ENCODE results near the gene TPRN.
"Not testable (repeated sequence)": the region's sequence is repeated elsewhere in the genome, so short reads cannot be mapped to it uniquely, and the experiment has no call there.

Gene TPRN, protein sequence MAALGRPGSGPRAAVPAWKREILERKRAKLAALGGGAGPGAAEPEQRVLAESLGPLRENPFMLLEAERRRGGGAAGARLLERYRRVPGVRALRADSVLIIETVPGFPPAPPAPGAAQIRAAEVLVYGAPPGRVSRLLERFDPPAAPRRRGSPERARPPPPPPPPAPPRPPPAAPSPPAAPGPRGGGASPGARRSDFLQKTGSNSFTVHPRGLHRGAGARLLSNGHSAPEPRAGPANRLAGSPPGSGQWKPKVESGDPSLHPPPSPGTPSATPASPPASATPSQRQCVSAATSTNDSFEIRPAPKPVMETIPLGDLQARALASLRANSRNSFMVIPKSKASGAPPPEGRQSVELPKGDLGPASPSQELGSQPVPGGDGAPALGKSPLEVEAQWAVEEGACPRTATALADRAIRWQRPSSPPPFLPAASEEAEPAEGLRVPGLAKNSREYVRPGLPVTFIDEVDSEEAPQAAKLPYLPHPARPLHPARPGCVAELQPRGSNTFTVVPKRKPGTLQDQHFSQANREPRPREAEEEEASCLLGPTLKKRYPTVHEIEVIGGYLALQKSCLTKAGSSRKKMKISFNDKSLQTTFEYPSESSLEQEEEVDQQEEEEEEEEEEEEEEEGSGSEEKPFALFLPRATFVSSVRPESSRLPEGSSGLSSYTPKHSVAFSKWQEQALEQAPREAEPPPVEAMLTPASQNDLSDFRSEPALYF

DNA sequence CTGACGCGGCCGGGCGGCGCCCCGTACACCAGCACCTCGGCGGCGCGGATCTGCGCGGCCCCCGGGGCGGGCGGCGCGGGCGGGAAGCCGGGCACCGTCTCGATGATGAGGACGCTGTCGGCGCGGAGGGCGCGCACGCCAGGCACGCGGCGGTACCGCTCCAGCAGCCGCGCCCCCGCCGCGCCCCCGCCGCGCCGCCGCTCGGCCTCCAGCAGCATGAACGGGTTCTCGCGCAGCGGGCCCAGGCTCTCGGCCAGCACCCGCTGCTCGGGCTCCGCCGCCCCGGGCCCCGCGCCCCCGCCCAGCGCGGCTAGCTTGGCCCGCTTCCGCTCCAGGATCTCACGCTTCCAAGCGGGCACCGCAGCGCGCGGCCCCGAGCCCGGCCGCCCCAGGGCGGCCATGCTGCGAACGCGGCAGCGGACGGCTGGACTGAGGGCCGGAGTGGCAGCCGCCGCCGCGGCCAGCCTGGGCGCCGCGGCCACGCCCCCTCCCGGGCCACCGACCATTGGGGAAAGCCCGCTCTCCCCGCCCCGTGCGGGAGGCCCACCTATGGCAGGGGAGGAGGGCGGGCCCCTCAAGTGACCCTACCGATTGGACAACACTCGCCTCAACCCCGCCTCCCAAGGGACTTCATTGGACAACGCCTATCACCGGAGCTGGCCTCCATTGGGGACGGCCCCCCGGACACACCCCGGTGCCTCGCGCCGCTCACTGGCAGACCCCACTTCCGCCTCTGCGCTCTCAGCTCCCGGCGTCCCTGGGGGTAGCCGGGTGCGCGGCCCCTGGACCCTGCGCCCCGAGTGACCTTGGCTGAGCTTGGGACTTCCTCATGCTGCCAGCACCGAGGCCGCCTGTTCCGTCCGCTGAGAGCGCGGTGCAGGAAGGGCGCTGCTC is at the start of gene TPRN:
Gene TPRN, minus strand, starts transcription at position 431 of the 894 bp plus-strand sequence. Its CDS starts 30 bp downstream, at position 401.
- peak within 1 kb of the TSS; percentile 66 for H3K9ac ChIP-seq (ENCODE audit: low read length)

DNA sequence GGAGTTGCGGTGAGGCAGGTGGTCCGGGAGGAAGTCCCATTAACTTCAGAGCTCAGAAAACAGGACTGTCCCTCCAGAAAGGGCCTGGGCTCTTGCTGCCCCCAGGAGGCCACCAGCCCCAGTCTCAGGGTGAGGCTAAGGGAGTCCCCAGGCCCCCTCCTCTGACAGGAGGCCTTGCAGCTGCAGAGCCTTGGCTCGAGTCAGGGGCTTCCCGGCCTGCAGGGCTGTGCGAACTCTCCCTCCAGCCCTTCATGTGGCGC is 47.3 kb upstream of the TPRN start:
- Histone ChIP-seq H3K27me3 (ENCODE audit: control insufficient read depth, insufficient read depth, low read length) (peaks cover 6% of the 10 kb centered on the region), H3K36me3 (ENCODE audit: control insufficient read depth, insufficient read depth, low read length) (peaks cover 11% of the 10 kb centered on the region), H3K4me1 (ENCODE audit: control insufficient read depth, insufficient read depth, low read length) (peaks cover 25% of the 10 kb centered on the region), H3K4me3 (ENCODE audit: low read length) (no peak overlapping the region), H3K9ac (ENCODE audit: low read length) (no peak overlapping the region), H3K9me3 (ENCODE audit: control insufficient read depth, low read length) (no peaks in the 10 kb centered on the region)

More for the DNA sequence above, at the start of gene TPRN:
- Histone ChIP-seq H3K36me3 (ENCODE audit: control insufficient read depth, insufficient read depth, low read length) (no peaks in the 10 kb centered on the region), H3K27me3 (ENCODE audit: control insufficient read depth, insufficient read depth, low read length) (no peaks in the 10 kb centered on the region), H3K4me1 (ENCODE audit: control insufficient read depth, insufficient read depth, low read length) (peaks cover 55% of the 10 kb centered on the region), H3K9me3 (ENCODE audit: control insufficient read depth, low read length) (no peaks in the 10 kb centered on the region), H3K4me3 (ENCODE audit: low read length) (peak within 1 kb of the TSS; percentile 44)

DNA sequence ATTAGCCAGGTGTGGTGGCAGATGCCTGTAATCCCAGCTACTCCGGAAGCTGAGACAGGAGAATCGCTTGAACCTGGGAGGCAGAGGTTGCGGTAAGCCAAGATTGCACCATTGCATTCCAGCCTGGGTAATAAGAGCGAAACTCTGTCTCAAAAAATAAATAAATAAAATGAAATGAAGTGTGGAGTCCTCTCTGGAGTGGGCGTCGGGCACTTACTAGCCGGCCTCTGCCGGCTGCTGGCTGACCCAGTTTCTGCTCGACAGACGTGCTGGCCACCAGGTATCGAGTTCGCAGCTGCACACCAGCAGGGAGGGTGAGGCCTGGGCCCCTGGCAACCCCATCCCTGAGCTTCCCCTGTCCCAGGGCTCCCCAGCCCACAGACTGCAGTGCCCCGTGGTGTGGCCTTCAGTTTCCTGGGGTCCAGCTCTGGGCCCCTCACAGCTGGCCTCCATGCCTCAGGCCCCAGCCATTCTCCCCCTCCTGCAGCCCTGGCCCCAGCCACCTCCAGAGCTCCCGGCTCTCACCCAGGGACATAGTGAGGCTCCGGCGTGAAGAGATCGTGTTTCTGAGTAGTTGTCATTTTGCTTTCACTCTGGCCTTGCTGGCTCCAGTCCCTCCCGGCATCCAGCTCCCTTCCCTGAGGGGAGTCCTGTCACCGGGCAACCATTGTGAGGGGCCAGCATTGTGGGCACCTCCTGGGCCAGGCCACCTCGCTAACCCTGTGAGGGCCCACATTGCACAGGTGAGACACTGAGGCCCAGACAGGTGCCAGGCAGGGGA is 46.8 kb upstream of the TPRN start:
- Histone ChIP-seq H3K27me3 (ENCODE audit: control insufficient read depth, insufficient read depth, low read length) (peaks cover 6% of the 10 kb centered on the region), H3K4me3 (ENCODE audit: low read length) (no peak overlapping the region), H3K4me1 (ENCODE audit: control insufficient read depth, insufficient read depth, low read length) (peaks cover 26% of the 10 kb centered on the region), H3K9me3 (ENCODE audit: control insufficient read depth, low read length) (no peaks in the 10 kb centered on the region), H3K36me3 (ENCODE audit: control insufficient read depth, insufficient read depth, low read length) (peaks cover 14% of the 10 kb centered on the region), H3K9ac (ENCODE audit: low read length) (no peak overlapping the region)

DNA sequence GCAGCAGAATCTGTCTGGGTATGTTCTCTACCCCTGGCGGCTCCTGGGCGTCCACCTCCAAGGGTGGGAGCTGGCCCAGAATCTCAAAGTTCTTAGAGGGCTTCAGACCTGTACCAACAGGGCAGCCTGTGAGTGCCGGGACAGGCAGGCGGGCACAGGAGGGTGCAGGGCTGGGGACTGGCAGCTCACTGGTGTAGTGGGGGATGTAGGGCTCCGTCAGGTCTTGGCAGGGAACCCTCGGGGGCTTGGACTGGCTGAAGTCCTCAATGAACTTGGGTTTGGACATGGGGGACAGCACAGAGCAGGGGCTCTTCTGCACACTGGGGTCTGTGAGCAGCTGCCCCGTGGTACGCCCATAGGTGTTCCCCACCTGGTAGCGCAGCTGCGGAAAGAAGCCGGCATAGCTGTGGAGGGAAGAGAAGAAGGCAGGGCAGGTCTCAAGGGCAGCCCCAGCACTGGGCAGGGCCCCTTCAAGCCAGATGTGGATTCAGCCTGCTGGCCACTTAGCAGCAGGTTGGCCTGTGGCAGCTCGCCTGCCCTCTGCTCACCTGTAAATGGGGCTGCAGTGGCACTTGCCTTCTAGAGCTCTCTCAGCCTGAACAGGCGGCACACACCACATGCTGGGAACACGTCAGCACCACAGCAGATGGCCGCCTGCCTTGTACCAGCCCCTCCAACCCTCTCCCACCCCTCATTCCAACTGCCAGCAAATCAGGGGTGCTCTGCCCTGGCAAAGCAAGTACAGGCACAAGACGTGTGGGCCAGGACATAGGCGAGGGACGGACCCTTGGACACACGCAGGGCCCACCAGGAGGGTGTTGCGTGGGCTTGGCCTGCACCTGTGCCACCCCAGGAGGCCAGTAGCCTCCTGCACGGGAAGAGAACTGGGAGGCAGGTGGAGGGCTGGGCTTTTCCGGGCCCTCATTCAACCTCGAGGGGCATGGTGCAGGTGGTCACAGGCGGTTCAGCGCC is 45.2 kb upstream of the TPRN start:
- H3K9me3 ChIP-seq (ENCODE audit: control insufficient read depth, low read length) = no peaks in the 10 kb centered on the region
- H3K27me3 ChIP-seq (ENCODE audit: control insufficient read depth, insufficient read depth, low read length) = peaks cover 6% of the 10 kb centered on the region
- no peak overlapping the region for H3K9ac ChIP-seq (ENCODE audit: low read length)
- H3K36me3 ChIP-seq (ENCODE audit: control insufficient read depth, insufficient read depth, low read length) = peaks cover 18% of the 10 kb centered on the region
- no peak overlapping the region for H3K4me3 ChIP-seq (ENCODE audit: low read length)
- peaks cover 33% of the 10 kb centered on the region for H3K4me1 ChIP-seq (ENCODE audit: control insufficient read depth, insufficient read depth, low read length)

DNA sequence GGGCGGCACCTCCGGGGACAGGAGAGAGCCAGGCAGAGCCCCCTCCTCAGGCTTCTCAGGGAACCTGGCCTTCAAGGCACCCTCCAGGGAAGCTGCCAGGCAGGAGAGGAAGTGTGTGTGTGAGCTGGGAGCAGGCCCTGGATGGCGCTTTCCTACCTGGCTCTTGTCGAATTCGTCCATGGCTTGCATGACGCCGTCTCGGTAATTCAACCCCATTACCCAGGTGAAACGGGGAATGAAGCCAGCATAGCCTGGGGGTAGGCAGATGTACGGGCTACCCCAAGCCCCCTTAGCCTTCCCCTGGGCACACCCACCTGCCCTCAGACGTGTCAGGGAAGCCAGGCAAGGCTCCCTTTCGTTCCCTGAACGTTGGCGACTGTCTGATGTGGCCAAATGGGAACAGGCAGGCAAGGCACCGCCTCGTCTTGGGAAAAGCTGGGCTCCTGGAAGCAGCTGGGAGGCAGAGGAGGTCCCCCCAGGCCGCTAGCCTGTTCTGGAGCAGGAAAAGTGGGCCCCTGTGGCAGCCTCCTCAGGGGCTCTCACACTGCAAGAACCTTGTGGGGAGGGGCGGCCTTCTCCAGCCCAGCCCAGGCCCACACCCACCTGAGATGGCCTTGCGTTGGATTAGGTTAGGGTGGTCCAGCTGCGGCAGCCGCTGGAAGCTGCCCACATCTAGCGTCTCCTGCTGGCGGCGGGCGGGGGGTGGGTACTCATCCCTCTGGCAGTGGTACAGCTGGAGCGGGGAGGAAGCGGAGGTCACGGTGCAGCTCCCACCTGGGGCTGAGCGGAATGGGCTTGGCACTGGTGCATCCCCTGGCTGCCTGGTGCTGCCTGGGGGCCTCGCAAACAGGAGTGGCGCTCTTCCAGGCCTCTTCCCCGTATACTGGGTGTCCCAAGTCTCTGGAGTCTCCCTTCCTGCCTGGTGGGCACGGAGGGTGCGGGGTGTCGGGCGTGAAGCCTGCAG is 44.2 kb upstream of the TPRN start:
- H3K4me1 ChIP-seq (ENCODE audit: control insufficient read depth, insufficient read depth, low read length) = peaks cover 33% of the 10 kb centered on the region
- H3K9ac ChIP-seq (ENCODE audit: low read length) = no peak overlapping the region
- no peak overlapping the region for H3K4me3 ChIP-seq (ENCODE audit: low read length)

DNA sequence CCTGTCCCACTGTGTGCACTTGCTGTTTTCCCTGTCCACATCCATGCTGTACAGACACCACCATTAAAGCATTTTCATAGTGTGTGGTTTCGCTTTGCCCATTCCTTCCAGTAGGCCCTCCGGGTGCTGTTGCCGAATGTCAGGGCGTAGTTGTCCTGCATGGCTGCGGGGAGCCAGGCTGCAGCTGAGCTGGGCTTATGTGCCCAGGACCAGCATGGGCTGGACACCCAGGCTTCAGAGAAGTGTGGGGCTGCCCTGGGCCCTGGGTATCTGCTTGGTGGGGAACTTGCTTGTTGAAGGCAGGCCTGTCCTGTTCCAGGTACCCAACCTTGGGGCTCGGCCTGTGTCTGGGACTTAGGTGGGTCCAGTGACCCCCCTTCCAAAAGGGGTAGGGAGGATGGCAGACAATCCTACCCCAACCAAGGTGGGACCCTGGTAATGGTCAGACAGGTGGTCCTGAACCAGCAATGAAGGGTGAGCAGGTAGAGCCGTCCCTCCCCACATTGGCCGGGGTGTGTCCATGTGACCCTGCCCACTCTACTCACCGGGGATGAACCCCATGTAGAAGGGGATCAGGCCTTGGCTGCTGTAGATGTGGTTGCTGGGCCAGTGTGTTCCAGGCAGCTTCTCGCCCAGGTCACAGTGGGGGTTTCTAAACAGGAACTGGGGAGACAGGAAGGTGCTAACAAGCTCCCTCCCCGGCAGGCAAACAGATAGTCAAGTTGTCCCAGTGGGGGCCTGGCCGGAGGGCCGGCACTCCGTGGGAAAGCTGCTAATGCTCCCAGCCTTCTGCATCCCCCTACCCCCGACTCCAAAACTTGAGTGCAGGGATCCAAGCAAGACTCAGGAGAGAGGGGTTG is 43.3 kb upstream of the TPRN start:
- peaks cover 34% of the 10 kb centered on the region for H3K4me1 ChIP-seq (ENCODE audit: control insufficient read depth, insufficient read depth, low read length)
- H3K27me3 ChIP-seq (ENCODE audit: control insufficient read depth, insufficient read depth, low read length) = peaks cover 6% of the 10 kb centered on the region
- H3K4me3 ChIP-seq (ENCODE audit: low read length) = peak overlapping the region; percentile 4
- peaks cover 18% of the 10 kb centered on the region for H3K36me3 ChIP-seq (ENCODE audit: control insufficient read depth, insufficient read depth, low read length)
- H3K9ac ChIP-seq (ENCODE audit: low read length) = no peak overlapping the region
- no peaks in the 10 kb centered on the region for H3K9me3 ChIP-seq (ENCODE audit: control insufficient read depth, low read length)

More for the DNA sequence above, 44.2 kb upstream of the TPRN start:
- Histone ChIP-seq H3K27me3 (ENCODE audit: control insufficient read depth, insufficient read depth, low read length) (peaks cover 6% of the 10 kb centered on the region), H3K36me3 (ENCODE audit: control insufficient read depth, insufficient read depth, low read length) (peaks cover 18% of the 10 kb centered on the region), H3K9me3 (ENCODE audit: control insufficient read depth, low read length) (no peaks in the 10 kb centered on the region)

DNA sequence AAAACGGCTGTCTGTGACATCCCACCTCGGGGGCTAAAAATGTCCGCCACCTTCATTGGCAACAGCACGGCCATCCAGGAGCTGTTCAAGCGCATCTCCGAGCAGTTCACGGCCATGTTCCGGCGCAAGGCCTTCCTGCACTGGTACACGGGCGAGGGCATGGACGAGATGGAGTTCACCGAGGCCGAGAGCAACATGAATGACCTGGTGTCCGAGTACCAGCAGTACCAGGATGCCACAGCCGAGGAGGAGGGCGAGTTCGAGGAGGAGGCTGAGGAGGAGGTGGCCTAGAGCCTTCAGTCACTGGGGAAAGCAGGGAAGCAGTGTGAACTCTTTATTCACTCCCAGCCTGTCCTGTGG is 42.7 kb upstream of the TPRN start:
- not testable (repeated sequence) for H3K9ac ChIP-seq (ENCODE audit: low read length); H3K27me3 ChIP-seq (ENCODE audit: control insufficient read depth, insufficient read depth, low read length); H3K9me3 ChIP-seq (ENCODE audit: control insufficient read depth, low read length)
- peak overlapping the region; percentile 4 for H3K4me3 ChIP-seq (ENCODE audit: low read length)
- peaks cover 18% of the 10 kb centered on the region for H3K36me3 ChIP-seq (ENCODE audit: control insufficient read depth, insufficient read depth, low read length)
- H3K4me1 ChIP-seq (ENCODE audit: control insufficient read depth, insufficient read depth, low read length) = peaks cover 40% of the 10 kb centered on the region

DNA sequence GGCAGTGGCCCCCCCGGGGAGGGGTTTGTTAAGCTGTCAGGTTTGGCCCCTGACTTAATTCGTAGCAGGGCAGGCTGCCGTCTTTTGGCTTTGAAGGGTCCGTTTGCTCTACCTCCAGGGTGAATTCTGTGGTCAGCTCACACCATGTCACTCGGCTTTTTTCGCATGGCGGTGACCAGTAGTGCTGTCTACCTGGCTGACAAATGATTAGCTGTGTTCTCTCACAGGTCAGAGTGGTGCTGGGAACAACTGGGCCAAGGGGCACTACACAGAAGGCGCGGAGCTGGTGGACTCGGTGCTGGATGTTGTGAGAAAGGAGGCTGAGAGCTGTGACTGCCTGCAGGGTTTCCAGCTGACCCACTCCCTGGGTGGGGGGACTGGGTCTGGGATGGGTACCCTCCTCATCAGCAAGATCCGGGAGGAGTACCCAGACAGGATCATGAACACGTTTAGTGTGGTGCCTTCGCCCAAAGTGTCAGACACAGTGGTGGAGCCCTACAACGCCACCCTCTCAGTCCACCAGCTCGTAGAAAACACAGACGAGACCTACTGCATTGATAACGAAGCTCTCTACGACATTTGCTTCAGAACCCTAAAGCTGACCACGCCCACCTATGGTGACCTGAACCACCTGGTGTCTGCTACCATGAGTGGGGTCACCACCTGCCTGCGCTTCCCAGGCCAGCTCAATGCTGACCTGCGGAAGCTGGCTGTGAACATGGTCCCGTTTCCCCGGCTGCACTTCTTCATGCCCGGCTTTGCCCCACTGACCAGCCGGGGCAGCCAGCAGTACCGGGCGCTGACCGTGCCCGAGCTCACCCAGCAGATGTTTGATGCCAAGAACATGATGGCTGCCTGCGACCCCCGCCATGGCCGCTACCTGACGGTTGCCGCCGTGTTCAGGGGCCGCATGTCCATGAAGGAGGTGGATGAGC is 42.0 kb upstream of the TPRN start:
- H3K4me1 ChIP-seq (ENCODE audit: control insufficient read depth, insufficient read depth, low read length) = peaks cover 48% of the 10 kb centered on the region
- no peaks in the 10 kb centered on the region for H3K9me3 ChIP-seq (ENCODE audit: control insufficient read depth, low read length)
- peak overlapping the region; percentile 82 for H3K4me3 ChIP-seq (ENCODE audit: low read length)
- peaks cover 18% of the 10 kb centered on the region for H3K36me3 ChIP-seq (ENCODE audit: control insufficient read depth, insufficient read depth, low read length)
- peaks cover 6% of the 10 kb centered on the region for H3K27me3 ChIP-seq (ENCODE audit: control insufficient read depth, insufficient read depth, low read length)
- H3K9ac ChIP-seq (ENCODE audit: low read length) = peak overlapping the region; percentile 77

Measured in mucosa of stomach (tissue), 1 donor.